Endodermal cell (in vitro differentiated cells): ENCODE measurements around the gene BTN1A1. TPM values are rescaled to one million over a fixed set of nuclear protein-coding genes. Genes with fewer than 3 reads are reported as not detected.

Source experiments
- DNase-seq: peaks from one replicate; pipeline ENCODE4 v3.0.0-alpha.2; 2017
- H3K27ac ChIP-seq: 2 replicates; pipeline ENCODE4 v1.5.1; 2013; ENCODE audit warnings: mild to moderate bottlenecking, low read depth, low read length, moderate library complexity
- H3K27me3 ChIP-seq: 2 replicates; pipeline ENCODE4 v1.6.1; 2013; ENCODE audit warnings: mild to moderate bottlenecking, low read length, moderate library complexity; ENCODE audit not compliant: insufficient read depth, control insufficient read depth, poor library complexity, severe bottlenecking
- H3K36me3 ChIP-seq: 2 replicates; pipeline ENCODE4 v1.7.0; 2013; ENCODE audit warnings: mild to moderate bottlenecking, low read length, moderate library complexity; ENCODE audit not compliant: control insufficient read depth, insufficient read depth
- H3K4me1 ChIP-seq: one replicate; pipeline ENCODE4 v1.7.0; 2013; ENCODE audit warnings: low read length; ENCODE audit not compliant: control insufficient read depth, insufficient read depth
- H3K4me3 ChIP-seq: 2 replicates; pipeline ENCODE4 v1.5.1; 2013; ENCODE audit warnings: mild to moderate bottlenecking, low read length, moderate library complexity
- H3K9ac ChIP-seq: 2 replicates; pipeline ENCODE4 v1.6.1; 2013; ENCODE audit warnings: mild to moderate bottlenecking, low read length, moderate library complexity; ENCODE audit not compliant: poor library complexity, severe bottlenecking; ENCODE audit errors: extremely low read depth
- H3K9me3 ChIP-seq: 2 replicates; pipeline ENCODE4 v1.6.1; 2013; ENCODE audit warnings: mild to moderate bottlenecking, low read length, moderate library complexity; ENCODE audit not compliant: control insufficient read depth
- H3K27ac Mint-ChIP-seq: 2 replicates; pipeline ENCODE4 v1.8.0; 2020; ENCODE audit warnings: mixed read lengths
- H3K27me3 Mint-ChIP-seq: 2 replicates; pipeline ENCODE4 v1.8.0; 2021; ENCODE audit warnings: mild to moderate bottlenecking, mixed read lengths; ENCODE audit not compliant: insufficient read depth
- H3K36me3 Mint-ChIP-seq: 2 replicates; pipeline ENCODE4 v1.8.0; 2020; ENCODE audit warnings: low read depth, mixed read lengths
- H3K4me1 Mint-ChIP-seq: 2 replicates; pipeline ENCODE4 v1.8.0; 2020; ENCODE audit warnings: mixed read lengths
- H3K4me3 Mint-ChIP-seq: 2 replicates; pipeline ENCODE4 v1.8.0; 2020; ENCODE audit warnings: mild to moderate bottlenecking, moderate library complexity, mixed read lengths
- H3K9me3 Mint-ChIP-seq: 2 replicates; pipeline ENCODE4 v1.8.0; 2020; ENCODE audit warnings: mild to moderate bottlenecking, mixed read lengths
- WGBS, 2 experiments: methylation state at CpG; one replicate each; pipeline versions ENCODE4 v1.1.5 to v1.1.7; 2013; ENCODE audit warnings: missing lambda C conversion rate in 2 of 2, mixed read lengths in 1 of 2; ENCODE audit not compliant: insufficient coverage in 1 of 2, insufficient read length in 1 of 2; 5-methylcytosine and 5-hydroxymethylcytosine counted together
- total RNA-seq, 2 donors: library from RNA; stranded (reverse); fragmentation: NEBNext Ultra II Directional in 1 of 2; extraction: Animal tissue kit (Norgen Biotek cat#: 25700) in 1 of 2; gene quantifications; 2 replicates in 1 of 2; 3 replicates in 1 of 2; pipeline ENCODE4 v1.2.1, GENCODE V29; 2021
- TF ChIP-seq, protein P1 (sequence below): fragments of 200-600 bp; sonication (generic); conservative IDR thresholded peaks from 2 replicates; pipeline ENCODE4 v1.5.0; 2021; ENCODE audit warnings: antibody characterized with exemption, mild to moderate bottlenecking

Gene BTN1A1
- total RNA-seq, 2 donors from 2014 or later = 0.11 TPM; not detected in 1

DNA sequence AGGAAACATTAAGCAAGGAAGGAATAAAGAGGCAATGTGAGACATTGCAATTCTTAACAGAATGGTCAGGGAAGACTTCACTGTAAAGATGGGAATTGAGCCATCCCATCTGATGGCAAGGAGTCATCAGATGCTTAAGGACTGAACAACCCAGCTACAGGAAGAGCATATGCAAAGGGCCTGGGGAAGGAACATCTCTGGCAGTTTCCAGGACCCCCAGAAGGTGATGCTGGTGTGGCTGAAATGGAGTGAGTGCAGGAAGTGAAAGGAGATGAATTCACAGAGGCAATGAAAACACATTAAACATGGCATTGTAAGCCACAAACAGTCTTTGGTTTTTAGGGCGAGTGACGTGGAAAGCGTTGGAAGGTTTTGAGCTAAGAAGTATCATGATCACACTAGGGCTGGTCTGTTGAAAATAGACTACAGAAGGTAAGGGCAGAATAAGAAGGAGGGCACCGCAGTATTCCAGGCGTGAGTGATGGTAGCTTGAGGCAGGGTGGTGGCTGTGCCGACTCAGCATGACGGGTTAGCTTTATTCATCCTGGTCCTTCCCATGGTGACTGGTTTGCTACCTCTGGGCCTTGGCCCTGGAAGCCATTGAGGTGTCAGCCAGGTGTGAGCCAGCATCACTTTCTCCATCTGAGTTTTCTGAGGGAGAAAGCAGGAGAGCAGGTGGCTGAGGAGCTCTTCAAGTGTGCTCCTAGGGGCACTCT, 35.5 kb upstream of the BTN1A1 start:
- Mint-ChIP-seq H3K9me3 (no peaks in the 10 kb centered on the region), H3K4me3 (no peak overlapping the region), H3K27me3 (no peaks in the 10 kb centered on the region), H3K27ac (no peak overlapping the region), H3K36me3 (peaks cover 87% of the 10 kb centered on the region), H3K4me1 (peaks cover 2% of the 10 kb centered on the region)
- TF ChIP-seq, protein P1, sequence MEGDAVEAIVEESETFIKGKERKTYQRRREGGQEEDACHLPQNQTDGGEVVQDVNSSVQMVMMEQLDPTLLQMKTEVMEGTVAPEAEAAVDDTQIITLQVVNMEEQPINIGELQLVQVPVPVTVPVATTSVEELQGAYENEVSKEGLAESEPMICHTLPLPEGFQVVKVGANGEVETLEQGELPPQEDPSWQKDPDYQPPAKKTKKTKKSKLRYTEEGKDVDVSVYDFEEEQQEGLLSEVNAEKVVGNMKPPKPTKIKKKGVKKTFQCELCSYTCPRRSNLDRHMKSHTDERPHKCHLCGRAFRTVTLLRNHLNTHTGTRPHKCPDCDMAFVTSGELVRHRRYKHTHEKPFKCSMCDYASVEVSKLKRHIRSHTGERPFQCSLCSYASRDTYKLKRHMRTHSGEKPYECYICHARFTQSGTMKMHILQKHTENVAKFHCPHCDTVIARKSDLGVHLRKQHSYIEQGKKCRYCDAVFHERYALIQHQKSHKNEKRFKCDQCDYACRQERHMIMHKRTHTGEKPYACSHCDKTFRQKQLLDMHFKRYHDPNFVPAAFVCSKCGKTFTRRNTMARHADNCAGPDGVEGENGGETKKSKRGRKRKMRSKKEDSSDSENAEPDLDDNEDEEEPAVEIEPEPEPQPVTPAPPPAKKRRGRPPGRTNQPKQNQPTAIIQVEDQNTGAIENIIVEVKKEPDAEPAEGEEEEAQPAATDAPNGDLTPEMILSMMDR = no peak
- no peak for DNase-seq
- H3K27me3 ChIP-seq = no peaks in the 10 kb centered on the region
- H3K9ac ChIP-seq = no peak overlapping the region
- H3K27ac ChIP-seq = no peak overlapping the region
- 97% methylated on average over 5 to 7 of the region's 7 CpGs for WGBS, 2 experiments
- no peaks in the 10 kb centered on the region for H3K9me3 ChIP-seq
- peaks cover 80% of the 10 kb centered on the region for H3K36me3 ChIP-seq
- no peaks in the 10 kb centered on the region for H3K4me1 ChIP-seq
- H3K4me3 ChIP-seq = no peak overlapping the region

DNA sequence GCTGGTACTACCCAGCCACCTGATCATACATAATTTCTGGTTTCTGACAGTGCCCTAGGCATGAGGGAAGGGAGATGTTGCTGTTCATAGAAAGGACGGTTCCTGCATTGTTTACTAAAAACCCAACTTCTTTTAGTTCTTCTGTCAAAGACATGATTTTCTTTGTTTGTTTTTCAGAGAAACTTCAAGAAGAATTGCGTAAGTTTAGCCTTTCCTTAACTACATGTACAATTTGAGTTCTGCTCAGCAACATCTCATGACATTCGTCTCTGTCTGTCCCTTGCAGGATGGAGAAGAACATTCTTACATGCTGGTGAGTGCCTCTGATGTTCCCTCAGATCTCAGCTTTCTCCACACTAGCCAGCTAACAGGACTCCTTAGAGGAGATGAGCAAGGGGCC, 34.3 kb upstream of the BTN1A1 start:
- TF ChIP-seq, protein P1 = no peak
- no peak overlapping the region for H3K4me3 ChIP-seq
- H3K9me3 Mint-ChIP-seq = no peaks in the 10 kb centered on the region
- no peaks in the 10 kb centered on the region for H3K27me3 Mint-ChIP-seq
- H3K27ac ChIP-seq = no peak overlapping the region
- no peak for DNase-seq
- H3K27me3 ChIP-seq = no peaks in the 10 kb centered on the region
- no peak overlapping the region for H3K9ac ChIP-seq
- peaks cover 2% of the 10 kb centered on the region for H3K4me1 Mint-ChIP-seq
- no peak overlapping the region for H3K4me3 Mint-ChIP-seq
- peaks cover 77% of the 10 kb centered on the region for H3K36me3 ChIP-seq
- no peak overlapping the region for H3K27ac Mint-ChIP-seq
- peaks cover 75% of the 10 kb centered on the region for H3K36me3 Mint-ChIP-seq
- H3K9me3 ChIP-seq = no peaks in the 10 kb centered on the region
- WGBS, 2 experiments = 92 to 93% methylated on average over 3 of the region's 3 CpGs
- no peaks in the 10 kb centered on the region for H3K4me1 ChIP-seq

DNA sequence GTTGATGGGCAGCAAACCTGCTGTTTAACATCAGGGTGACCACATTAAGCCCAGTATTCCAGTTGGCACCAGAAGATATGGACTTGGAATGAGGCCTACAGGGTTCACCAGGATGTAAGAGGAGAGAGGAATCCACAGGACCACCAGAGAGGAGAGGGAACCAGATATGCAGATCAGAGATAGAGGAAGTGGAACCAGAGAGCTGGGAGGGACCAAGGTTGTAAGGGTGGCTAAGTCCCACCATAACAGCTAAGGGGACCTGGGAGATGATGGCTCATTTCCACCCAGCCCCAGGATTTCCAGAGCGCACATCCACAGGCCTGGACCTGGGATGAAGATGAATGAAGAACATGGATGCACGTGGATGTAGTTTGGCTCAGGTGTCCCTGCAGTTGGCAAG, 31.3 kb upstream of the BTN1A1 start:
- H3K9ac ChIP-seq = no peak overlapping the region
- H3K4me1 ChIP-seq = no peaks in the 10 kb centered on the region
- WGBS, 2 experiments = 95 to 99% methylated on average over 2 of the region's 2 CpGs
- Mint-ChIP-seq H3K4me1 (no peaks in the 10 kb centered on the region), H3K27ac (no peak overlapping the region), H3K36me3 (peaks cover 58% of the 10 kb centered on the region), H3K27me3 (peaks cover 2% of the 10 kb centered on the region), H3K9me3 (peaks cover 6% of the 10 kb centered on the region), H3K4me3 (no peak overlapping the region)
- no peaks in the 10 kb centered on the region for H3K27me3 ChIP-seq
- no peak overlapping the region for H3K27ac ChIP-seq
- no peak overlapping the region for H3K4me3 ChIP-seq
- H3K36me3 ChIP-seq = peaks cover 50% of the 10 kb centered on the region
- H3K9me3 ChIP-seq = peaks cover 16% of the 10 kb centered on the region
- TF ChIP-seq, protein P1 = no peak
- no peak for DNase-seq
